Smooth muscle cell (in vitro differentiated cells): ENCODE results near the gene VWA7. TPM values are rescaled to one million over a fixed set of nuclear protein-coding genes. Genes with fewer than 3 reads are reported as not detected.
A peak's percentile ranks its signal among the peaks of the same experiment; 100 is the strongest.

Experiments
- DNase-seq: peaks from one replicate; lab custom pipeline; 2025; ENCODE audit not compliant: unreplicated experiment; lab: John Stamatoyannopoulos, UW
- H2AFZ ChIP-seq: fragments of 200-600 bp; sonication (generic); 2 replicates; pipeline ENCODE4 v1.6.0; 2016; ENCODE audit warnings: antibody characterized with exemption, low read depth, mild to moderate bottlenecking
- H3F3A ChIP-seq: fragments of 200-600 bp; sonication (generic); 2 replicates; pipeline ENCODE4 v1.6.0; 2017; ENCODE audit warnings: antibody characterized with exemption, low read depth
- H3K27ac ChIP-seq: fragments of 200-600 bp; sonication (generic); 2 replicates; pipeline ENCODE4 v1.5.1; 2016; ENCODE audit warnings: low read depth, mild to moderate bottlenecking
- H3K27me3 ChIP-seq: fragments of 200-600 bp; sonication (generic); 2 replicates; pipeline ENCODE4 v1.6.1; 2016; ENCODE audit warnings: low read depth, mild to moderate bottlenecking
- H3K36me3 ChIP-seq: fragments of 200-600 bp; sonication (generic); 2 replicates; pipeline ENCODE4 v1.5.1; 2016; ENCODE audit warnings: low read depth
- H3K4me1 ChIP-seq: fragments of 200-600 bp; sonication (generic); 2 replicates; pipeline ENCODE4 v1.5.1; 2016; ENCODE audit warnings: low read depth
- H3K4me2 ChIP-seq: fragments of 200-600 bp; sonication (generic); 2 replicates; pipeline ENCODE4 v1.6.0; 2016; ENCODE audit warnings: mild to moderate bottlenecking
- H3K4me3 ChIP-seq: fragments of 200-600 bp; sonication (generic); 2 replicates; pipeline ENCODE4 v1.5.1; 2016; ENCODE audit warnings: mild to moderate bottlenecking
- H3K79me2 ChIP-seq: fragments of 200-600 bp; sonication (generic); 2 replicates; pipeline ENCODE4 v1.6.0; 2016; ENCODE audit warnings: low read depth, mild to moderate bottlenecking
- H3K9ac ChIP-seq: fragments of 200-600 bp; sonication (generic); 2 replicates; pipeline ENCODE4 v1.6.0; 2016; ENCODE audit warnings: low read depth
- H3K9me3 ChIP-seq: fragments of 200-600 bp; sonication (generic); replicated peaks from 2 replicates; pipeline ENCODE4 v1.5.1; 2016; ENCODE audit warnings: low read depth
- H4K20me1 ChIP-seq: fragments of 200-600 bp; sonication (generic); 2 replicates; pipeline ENCODE4 v1.6.0; 2016; ENCODE audit warnings: low read depth
- WGBS: methylation state at CpG from one replicate; pipeline ENCODE4 v1.1.7; 2016; ENCODE audit warnings: low lambda C conversion rate; 5-methylcytosine and 5-hydroxymethylcytosine counted together
- polyA plus RNA-seq: library from polyadenylated mRNA; unstranded; fragments of >200 nt; fragmentation: Nextera tagmentation; extraction: Ambion mirVana; gene quantifications from 2 replicates; pipeline ENCODE4 v1.2.1, GENCODE V29; 2016
- total RNA-seq: library from RNA; depleted of rRNA; stranded (reverse); fragments of >200 nt; gene quantifications from 2 replicates; pipeline ENCODE4 v1.2.3, GENCODE V29; 2014
- TF ChIP-seq, protein P1 (sequence below): fragments of 200-600 bp; sonication (generic); IDR thresholded peaks from 2 replicates; pipeline ENCODE4 v1.5.1; 2017; ENCODE audit warnings: borderline replicate concordance, mild to moderate bottlenecking, antibody characterized with exemption; ENCODE audit not compliant: insufficient read depth, poor library complexity, severe bottlenecking

The VWA7 gene
- total and polyA plus RNA-seq, 2 experiments from 2014 or later, result 0.08 to 0.58 TPM

DNA sequence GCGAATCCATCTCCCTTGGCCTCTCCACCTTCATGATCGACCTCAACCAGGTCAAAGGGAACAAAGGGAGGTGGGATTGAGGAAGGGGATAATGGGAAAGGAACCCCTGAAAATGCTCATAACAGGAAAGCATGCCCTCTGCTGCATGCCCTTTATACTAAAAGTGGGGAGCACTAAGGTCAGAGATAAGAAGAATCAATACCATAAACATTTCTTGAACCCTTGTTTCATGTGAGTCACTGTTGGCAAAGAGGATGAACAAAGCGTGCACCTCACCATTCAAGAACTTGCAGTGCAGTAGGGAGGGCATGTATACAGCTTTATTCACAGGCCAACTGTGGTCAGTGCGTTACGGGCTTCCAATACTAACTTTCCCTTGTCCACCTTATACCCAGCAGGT, 16.3 kb downstream of the VWA7 start:
- no peak overlapping the region for H3K27ac ChIP-seq
- no peaks in the 10 kb centered on the region for H4K20me1 ChIP-seq
- H3K4me2 ChIP-seq, result no peak overlapping the region
- 98% methylated on average over 5 of the region's 5 CpGs for WGBS
- TF ChIP-seq, protein P1, sequence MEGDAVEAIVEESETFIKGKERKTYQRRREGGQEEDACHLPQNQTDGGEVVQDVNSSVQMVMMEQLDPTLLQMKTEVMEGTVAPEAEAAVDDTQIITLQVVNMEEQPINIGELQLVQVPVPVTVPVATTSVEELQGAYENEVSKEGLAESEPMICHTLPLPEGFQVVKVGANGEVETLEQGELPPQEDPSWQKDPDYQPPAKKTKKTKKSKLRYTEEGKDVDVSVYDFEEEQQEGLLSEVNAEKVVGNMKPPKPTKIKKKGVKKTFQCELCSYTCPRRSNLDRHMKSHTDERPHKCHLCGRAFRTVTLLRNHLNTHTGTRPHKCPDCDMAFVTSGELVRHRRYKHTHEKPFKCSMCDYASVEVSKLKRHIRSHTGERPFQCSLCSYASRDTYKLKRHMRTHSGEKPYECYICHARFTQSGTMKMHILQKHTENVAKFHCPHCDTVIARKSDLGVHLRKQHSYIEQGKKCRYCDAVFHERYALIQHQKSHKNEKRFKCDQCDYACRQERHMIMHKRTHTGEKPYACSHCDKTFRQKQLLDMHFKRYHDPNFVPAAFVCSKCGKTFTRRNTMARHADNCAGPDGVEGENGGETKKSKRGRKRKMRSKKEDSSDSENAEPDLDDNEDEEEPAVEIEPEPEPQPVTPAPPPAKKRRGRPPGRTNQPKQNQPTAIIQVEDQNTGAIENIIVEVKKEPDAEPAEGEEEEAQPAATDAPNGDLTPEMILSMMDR, result no peak
- no peaks in the 10 kb centered on the region for H3K36me3 ChIP-seq
- no peaks in the 10 kb centered on the region for H3K27me3 ChIP-seq
- no peak overlapping the region for H3K9ac ChIP-seq
- no peak overlapping the region for H2AFZ ChIP-seq
- H3K9me3 ChIP-seq, result no peaks in the 10 kb centered on the region
- peaks cover 13% of the 10 kb centered on the region for H3K4me1 ChIP-seq
- no peaks in the 10 kb centered on the region for H3K79me2 ChIP-seq
- H3K4me3 ChIP-seq, result no peak overlapping the region
- DNase-seq, result no peak
- H3F3A ChIP-seq, result no peaks in the 10 kb centered on the region

DNA sequence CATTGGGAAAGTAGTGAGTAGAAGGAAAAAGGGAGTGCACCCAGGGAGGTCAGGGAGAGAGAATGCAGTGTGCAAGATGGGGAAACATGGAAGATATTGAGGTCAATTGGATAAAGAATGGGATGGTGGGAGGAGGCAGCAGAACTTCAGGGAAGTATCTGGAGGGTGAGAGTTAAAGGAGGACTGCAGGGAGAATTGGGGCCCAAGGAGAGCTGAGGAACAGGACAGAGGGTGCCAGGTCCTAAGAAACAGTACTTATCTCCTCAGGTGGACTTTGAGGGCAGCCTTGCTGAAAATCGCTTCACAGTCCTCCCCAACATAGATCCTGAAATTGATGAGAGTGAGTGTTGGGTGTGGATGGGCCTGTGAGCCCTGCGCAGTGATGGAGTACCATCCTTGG, 18.8 kb downstream of the VWA7 start:
- 100% methylated on average over 2 of the region's 2 CpGs for WGBS
- no peaks in the 10 kb centered on the region for H3K36me3 ChIP-seq
- H3K4me2 ChIP-seq, result no peak overlapping the region
- TF ChIP-seq, protein P1, result no peak
- H3K4me1 ChIP-seq, result peaks cover 6% of the 10 kb centered on the region
- no peak for DNase-seq
- H3K79me2 ChIP-seq, result no peaks in the 10 kb centered on the region
- H3K27me3 ChIP-seq, result no peaks in the 10 kb centered on the region
- no peak overlapping the region for H3K4me3 ChIP-seq
- no peak overlapping the region for H3K9ac ChIP-seq
- H4K20me1 ChIP-seq, result no peaks in the 10 kb centered on the region
- H3K9me3 ChIP-seq, result no peaks in the 10 kb centered on the region
- H3K27ac ChIP-seq, result no peak overlapping the region
- H2AFZ ChIP-seq, result no peak overlapping the region
- H3F3A ChIP-seq, result no peaks in the 10 kb centered on the region

DNA sequence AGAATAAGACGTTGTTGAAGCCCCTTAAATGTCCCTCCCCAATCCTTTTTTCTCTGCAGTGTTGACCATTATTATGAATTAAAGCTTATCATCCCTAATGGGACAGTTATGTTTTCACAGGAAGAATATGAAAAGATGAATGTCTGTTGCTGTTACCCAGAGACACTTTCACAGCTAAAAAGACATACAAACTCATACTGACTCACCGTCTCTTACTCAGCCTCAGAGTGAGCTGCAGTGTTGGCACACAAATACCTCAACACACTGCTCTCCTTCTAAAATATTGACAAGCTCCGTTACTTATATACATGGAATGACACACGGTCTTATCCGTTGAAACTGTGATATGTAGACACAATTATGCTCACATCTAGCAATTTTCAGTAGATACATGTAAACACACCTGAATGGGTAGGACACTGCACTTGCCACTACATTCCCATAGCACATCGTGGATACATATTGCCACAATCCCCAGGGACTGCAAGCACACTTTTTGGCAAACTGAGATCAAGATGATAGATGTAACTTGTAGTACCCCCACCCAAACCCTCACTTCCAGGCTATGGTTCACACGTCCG, 24.3 kb downstream of the VWA7 start:
- TF ChIP-seq, protein P1, result no peak
- DNase-seq, result no peak
- H2AFZ ChIP-seq, result no peak overlapping the region
- no peaks in the 10 kb centered on the region for H3K4me1 ChIP-seq
- no peaks in the 10 kb centered on the region for H3K36me3 ChIP-seq
- peak overlapping the region; percentile 48 for H3K27ac ChIP-seq
- H3K79me2 ChIP-seq, result no peaks in the 10 kb centered on the region
- 71% methylated on average over 8 of the region's 8 CpGs for WGBS
- no peaks in the 10 kb centered on the region for H3F3A ChIP-seq
- no peak overlapping the region for H3K4me3 ChIP-seq
- H3K9me3 ChIP-seq, result no peaks in the 10 kb centered on the region
- H3K9ac ChIP-seq, result no peak overlapping the region
- H3K4me2 ChIP-seq, result peak overlapping the region; percentile 4
- H4K20me1 ChIP-seq, result no peaks in the 10 kb centered on the region
- H3K27me3 ChIP-seq, result no peaks in the 10 kb centered on the region

DNA sequence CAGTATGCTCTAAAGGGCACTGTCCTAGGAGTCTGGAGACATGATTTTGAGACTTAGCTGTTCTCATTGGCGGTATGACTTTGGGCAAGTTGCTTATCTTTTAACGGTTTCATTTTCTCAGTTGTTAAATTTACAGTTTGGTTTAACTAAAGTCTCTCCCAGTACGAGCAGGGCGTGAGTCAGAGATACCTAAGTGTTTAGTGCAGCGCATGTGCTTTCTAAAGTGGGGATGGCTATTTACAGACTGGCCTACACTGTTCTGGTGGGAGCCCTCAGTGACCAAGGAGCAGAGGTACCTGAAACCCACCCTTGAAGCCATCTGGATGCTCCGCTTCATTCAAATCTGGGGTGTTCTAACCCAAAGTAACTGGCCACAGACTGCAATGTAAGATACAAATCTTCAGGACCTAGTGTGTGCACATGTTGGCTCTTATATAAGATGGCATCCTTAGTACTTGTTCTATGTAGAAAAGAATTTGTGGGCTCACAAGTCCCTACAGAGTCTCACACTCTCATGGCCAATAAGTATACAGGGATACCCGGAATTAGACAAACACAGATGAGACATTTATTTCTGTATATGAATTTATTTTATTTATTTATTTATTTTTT, 26.6 kb downstream of the VWA7 start:
- Histone ChIP-seq H3K79me2 (no peaks in the 10 kb centered on the region), H3K27ac (no peak overlapping the region), H3F3A (no peaks in the 10 kb centered on the region), H3K4me1 (no peaks in the 10 kb centered on the region), H2AFZ (no peak overlapping the region), H4K20me1 (no peaks in the 10 kb centered on the region), H3K9me3 (no peaks in the 10 kb centered on the region), H3K27me3 (no peaks in the 10 kb centered on the region), H3K4me2 (peak overlapping the region; percentile 43), H3K4me3 (no peak overlapping the region), H3K9ac (no peak overlapping the region), H3K36me3 (no peaks in the 10 kb centered on the region)
- 56% methylated on average over 7 of the region's 7 CpGs for WGBS
- DNase-seq, result no peak
- TF ChIP-seq, protein P1, result no peak
